Endothelial cell of umbilical vein (primary cell): ENCODE data around the gene SLC25A29. TPM values are rescaled to one million over a fixed set of nuclear protein-coding genes. Genes with fewer than 3 reads are reported as not detected.

ENCODE experiments used
- BruUV-seq: library from RNA; stranded (reverse); fragments of 400-500 nt; replicated peaks from 2 replicates; lab custom pipeline; 2021; lab: Mats Ljungman, UMichigan
- CTCF ChIA-PET: fragments of 300-600, 350-600 bp; sonication (Branson Sonifier 250); formaldehyde crosslinking; loops from one replicate; lab custom pipeline; 2021; ENCODE audit warnings: antibody characterized with exemption, inconsistent platforms; lab: Charles Lee
- POLR2A ChIA-PET: fragments of 300-600, 350-600 bp; sonication (Branson Sonifier 250); formaldehyde crosslinking; loops from one replicate; lab custom pipeline; 2021; ENCODE audit warnings: antibody characterized with exemption, inconsistent platforms; lab: Charles Lee
- DNase-seq: peaks from one replicate; pipeline ENCODE4 v3.0.0-alpha.2; 2011; ENCODE audit warnings: low read depth, low spot score
- FAIRE-seq: peaks from 2 replicates; lab custom pipeline; 2011; peaks lifted over from hg19 to GRCh38; lab: Jason Lieb, UNC
- H2AFZ ChIP-seq: 2 replicates; pipeline ENCODE4 v1.6.0; 2012; ENCODE audit warnings: low read depth, low read length, control low read depth, inconsistent platforms
- H3K27ac ChIP-seq: 2 replicates; pipeline ENCODE4 v1.5.1; 2011; ENCODE audit warnings: low read depth, mild to moderate bottlenecking, control low read depth, low read length, moderate library complexity; ENCODE audit not compliant: insufficient read depth
- H3K27me3 ChIP-seq, 2 experiments: 2 replicates each; pipeline versions ENCODE4 v1.6.0 to v1.6.1; 2011; ENCODE audit warnings: low read length in 2 of 2, mixed read lengths in 1 of 2; ENCODE audit not compliant: control insufficient read depth in 2 of 2, insufficient read depth in 2 of 2
- H3K36me3 ChIP-seq, 2 experiments: 2 replicates in 1 of 2; 3 replicates in 1 of 2; pipeline ENCODE4 v1.5.1; 2011; ENCODE audit warnings: low read length in 2 of 2, mild to moderate bottlenecking in 1 of 2, moderate library complexity in 1 of 2; ENCODE audit not compliant: control insufficient read depth in 2 of 2, insufficient read depth in 2 of 2; ENCODE audit errors: extremely low read depth in 1 of 2
- H3K4me1 ChIP-seq: 3 replicates; pipeline ENCODE4 v1.5.1; 2011; ENCODE audit warnings: mild to moderate bottlenecking, low read length; ENCODE audit not compliant: control insufficient read depth, insufficient read depth; ENCODE audit errors: extremely low read depth
- H3K4me2 ChIP-seq: 2 replicates; pipeline ENCODE4 v1.6.1; 2011; ENCODE audit warnings: low read length, control low read depth, mixed read lengths; ENCODE audit not compliant: insufficient read depth
- H3K4me3 ChIP-seq, 3 experiments: fragments of 200-600 bp in 1 of 3; sonication (generic), shearing (Covaris generic) in 1 of 3; replicated peaks in 1 of 3; 2 replicates each; pipeline ENCODE4 v1.5.1; 2011 to 2016; ENCODE audit warnings: control low read depth in 3 of 3, low read length in 3 of 3, mild to moderate bottlenecking in 2 of 3, inconsistent platforms in 1 of 3, low read depth in 1 of 3, moderate library complexity in 1 of 3; ENCODE audit not compliant: insufficient read depth in 1 of 3
- H3K79me2 ChIP-seq: 2 replicates; pipeline ENCODE4 v1.6.0; 2012; ENCODE audit warnings: low read length, inconsistent platforms; ENCODE audit not compliant: control insufficient read depth, insufficient read depth
- H3K9ac ChIP-seq: replicated peaks from 2 replicates; pipeline ENCODE3; 2011; ENCODE audit warnings: low read length, control low read depth; ENCODE audit not compliant: insufficient read depth; ENCODE audit errors: extremely low read depth
- H3K9me1 ChIP-seq: replicated peaks from 3 replicates; pipeline ENCODE4 v1.6.0; 2011; ENCODE audit warnings: mild to moderate bottlenecking, low read length; ENCODE audit not compliant: control insufficient read depth, insufficient read depth; ENCODE audit errors: extremely low read depth
- H3K9me3 ChIP-seq: replicated peaks from 2 replicates; pipeline ENCODE4 v1.5.1; 2012; ENCODE audit warnings: low read length, inconsistent platforms; ENCODE audit not compliant: control insufficient read depth, insufficient read depth
- H4K20me1 ChIP-seq: replicated peaks from 2 replicates; pipeline ENCODE3; 2011; ENCODE audit warnings: mild to moderate bottlenecking, low read length; ENCODE audit not compliant: control insufficient read depth, insufficient read depth; ENCODE audit errors: extremely low read depth
- EZH2 ChIP-seq: IDR thresholded peaks from 2 replicates; pipeline ENCODE4 v1.6.1; 2012; ENCODE audit warnings: borderline replicate concordance, low read depth, mild to moderate bottlenecking, moderate library complexity, low read length, inconsistent platforms; ENCODE audit not compliant: severe bottlenecking
- FOS ChIP-seq: IDR thresholded peaks from 2 replicates; pipeline ENCODE4 v1.6.1; 2011; ENCODE audit warnings: mild to moderate bottlenecking, low read length, moderate library complexity, borderline replicate concordance; ENCODE audit not compliant: insufficient read depth
- GATA2 ChIP-seq: IDR thresholded peaks from 2 replicates; pipeline ENCODE4 v1.7.0; 2011; ENCODE audit warnings: low read depth, mild to moderate bottlenecking, moderate library complexity, mixed read lengths, low read length; ENCODE audit not compliant: insufficient read length, insufficient read depth
- JUN ChIP-seq: IDR thresholded peaks from 2 replicates; pipeline ENCODE4 v1.6.1; 2011; ENCODE audit warnings: borderline replicate concordance, low read depth; ENCODE audit not compliant: insufficient read length, insufficient read depth
- MYC ChIP-seq: IDR thresholded peaks from one replicate; pipeline ENCODE4 v1.6.1; 2011; ENCODE audit warnings: mild to moderate bottlenecking, low read depth, low read length
- POLR2A ChIP-seq: IDR thresholded peaks from 2 replicates; pipeline ENCODE4 v1.6.1; 2012; ENCODE audit warnings: low read depth, mild to moderate bottlenecking, control low read depth, low read length
- POLR2AphosphoS5 ChIP-seq: IDR thresholded peaks from 2 replicates; pipeline ENCODE4 v1.6.1; 2012; ENCODE audit warnings: low read depth, mild to moderate bottlenecking, control low read depth, low read length, moderate library complexity; ENCODE audit not compliant: insufficient read depth
- dilution Hi-C: fragments of 300-500 bp; cut with MboI; formaldehyde crosslinking; loops from one replicate; pipeline ENCODE4 v1.15.0; 2019; ENCODE audit warnings: low sequenced_read_pairs; ENCODE audit not compliant: extremely low pct_ligation_motif_present
- intact Hi-C: fragments of 100-400 bp; cut with micrococcal nuclease; formaldehyde crosslinking; loops from one replicate; pipeline ENCODE4 v1.10.0; 2022
- polyA plus RNA-seq, 4 experiments: library from polyadenylated mRNA; depleted of rRNA in 3 of 4; stranded (reverse) in 3 of 4; unstranded in 1 of 4; fragments of >200 nt; gene quantifications; 2 replicates each; pipeline versions ENCODE4 v1.2.1 to v1.2.3, GENCODE V29; 2011 to 2012; ENCODE audit warnings: missing spikeins in 1 of 4
- total RNA-seq: library from RNA; stranded (reverse); gene quantifications from 2 replicates; pipeline ENCODE4 v1.2.3, GENCODE V29; 2021
- TF ChIP-seq, protein P1 (sequence below), 2 donors: IDR thresholded peaks; 1 replicate in 1 of 2; 2 replicates in 1 of 2; pipeline ENCODE4 v1.5.1; 2011; ENCODE audit warnings: low read length in 2 of 2, mild to moderate bottlenecking in 2 of 2, moderate library complexity in 2 of 2, control low read depth in 1 of 2, inconsistent platforms in 1 of 2, low read depth in 1 of 2; ENCODE audit not compliant: insufficient read depth in 1 of 2; ENCODE audit errors: extremely low read depth in 1 of 2
- TF ChIP-seq, protein P2 (sequence below): IDR thresholded peaks from 2 replicates; pipeline ENCODE4 v1.6.1; 2011; ENCODE audit not compliant: insufficient read depth, insufficient read length

The SLC25A29 gene
- total and polyA plus RNA-seq, 2 donors (not counting 3 experiments of a cell fraction or from before 2014, with no cell fraction given), result 132 to 154 TPM

DNA sequence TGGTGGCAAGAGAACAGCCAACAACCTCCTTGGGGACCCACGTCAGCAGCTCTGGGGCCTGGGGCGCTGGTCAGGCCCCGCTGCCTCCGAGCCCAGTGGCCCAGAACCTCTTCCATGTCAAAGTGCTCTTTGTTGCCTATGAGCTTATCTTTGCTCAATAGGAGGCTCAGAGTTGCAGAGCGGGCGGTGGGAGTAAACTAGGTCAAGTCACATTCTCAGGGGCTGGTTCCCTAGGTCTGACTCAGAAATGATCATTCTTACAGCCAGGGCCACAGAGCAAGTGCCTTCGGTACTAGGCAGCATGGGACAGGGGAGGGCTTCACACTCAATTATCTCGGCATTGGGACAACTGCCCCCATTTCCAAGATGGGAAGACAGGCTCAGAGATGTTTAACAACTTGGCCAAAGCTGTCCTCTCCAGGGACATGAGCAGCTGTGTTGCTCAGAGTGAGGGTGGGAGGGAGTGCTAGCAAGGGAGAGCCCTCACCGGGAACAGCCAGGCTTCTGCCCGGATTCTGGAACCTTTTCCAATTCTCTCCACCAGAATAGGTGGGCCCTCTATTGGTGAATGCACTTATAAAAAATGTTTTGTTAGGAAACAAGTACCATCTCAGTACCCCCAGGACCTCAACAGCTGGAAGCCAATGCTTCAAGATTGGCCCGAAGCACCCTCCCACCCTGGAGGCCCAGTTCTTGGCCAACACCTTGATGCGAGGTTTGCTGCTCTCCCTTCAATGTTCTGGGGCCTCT lies 11.9 kb downstream of the SLC25A29 start:
- Histone ChIP-seq H3K36me3 (peaks cover 0 to 52% of the 10 kb centered on the region in 2 experiments), H3K9me3 (no peaks in the 10 kb centered on the region), H3K4me2 (no peak overlapping the region), H3K4me1 (no peaks in the 10 kb centered on the region), H3K9me1 (no peaks in the 10 kb centered on the region), H3K4me3 (no peak overlapping the region), H4K20me1 (no peaks in the 10 kb centered on the region), H3K79me2 (no peaks in the 10 kb centered on the region), H2AFZ (no peak overlapping the region), H3K27ac (no peak overlapping the region), H3K27me3 (no peaks in the 10 kb centered on the region), H3K9ac (no peak overlapping the region)
- intact Hi-C loops, result no loop called here
- TF ChIP-seq GATA2, result no peak
- TF ChIP-seq EZH2, result no peak
- no peak for TF ChIP-seq POLR2A
- no peak for TF ChIP-seq MYC
- TF ChIP-seq, protein P1, sequence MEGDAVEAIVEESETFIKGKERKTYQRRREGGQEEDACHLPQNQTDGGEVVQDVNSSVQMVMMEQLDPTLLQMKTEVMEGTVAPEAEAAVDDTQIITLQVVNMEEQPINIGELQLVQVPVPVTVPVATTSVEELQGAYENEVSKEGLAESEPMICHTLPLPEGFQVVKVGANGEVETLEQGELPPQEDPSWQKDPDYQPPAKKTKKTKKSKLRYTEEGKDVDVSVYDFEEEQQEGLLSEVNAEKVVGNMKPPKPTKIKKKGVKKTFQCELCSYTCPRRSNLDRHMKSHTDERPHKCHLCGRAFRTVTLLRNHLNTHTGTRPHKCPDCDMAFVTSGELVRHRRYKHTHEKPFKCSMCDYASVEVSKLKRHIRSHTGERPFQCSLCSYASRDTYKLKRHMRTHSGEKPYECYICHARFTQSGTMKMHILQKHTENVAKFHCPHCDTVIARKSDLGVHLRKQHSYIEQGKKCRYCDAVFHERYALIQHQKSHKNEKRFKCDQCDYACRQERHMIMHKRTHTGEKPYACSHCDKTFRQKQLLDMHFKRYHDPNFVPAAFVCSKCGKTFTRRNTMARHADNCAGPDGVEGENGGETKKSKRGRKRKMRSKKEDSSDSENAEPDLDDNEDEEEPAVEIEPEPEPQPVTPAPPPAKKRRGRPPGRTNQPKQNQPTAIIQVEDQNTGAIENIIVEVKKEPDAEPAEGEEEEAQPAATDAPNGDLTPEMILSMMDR (IDR thresholded peaks at IDR 0.05; ENCODE audit: extremely low read depth in 1 of 2, insufficient read depth in 1 of 2, low read depth in 1 of 2, low read length in 2 of 2), result no peak
- no peak for TF ChIP-seq JUN
- TF ChIP-seq POLR2AphosphoS5, result no peak
- no peak for TF ChIP-seq FOS
- TF ChIP-seq, protein P2, sequence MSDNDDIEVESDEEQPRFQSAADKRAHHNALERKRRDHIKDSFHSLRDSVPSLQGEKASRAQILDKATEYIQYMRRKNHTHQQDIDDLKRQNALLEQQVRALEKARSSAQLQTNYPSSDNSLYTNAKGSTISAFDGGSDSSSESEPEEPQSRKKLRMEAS, result no peak
- POLR2A ChIA-PET, result no interaction called here
- FAIRE-seq (no peak), DNase-seq (no peak)
- CTCF ChIA-PET, result interaction anchor here (1.5 to 5.5 kb wide), 2 partner anchors 9 to 10 kb away, joined by 6 to 28 read pairs; no protein-coding TSS in a partner anchor
- no TSS peak for BruUV-seq
- dilution Hi-C loops, result no loop called here
